Naive B cell (primary cell): ENCODE data around the gene ASCL5. TPM values are rescaled to one million over a fixed set of nuclear protein-coding genes. Genes with fewer than 3 reads are reported as not detected.

Experiments
- ATAC-seq, 2 donors: fragments of 150-1000 bp; cut with Tn5 transposase; 2 replicates each; pipeline ENCODE4 v1.10.0; 2021; ENCODE audit warnings: low read depth in 2 of 2, mild to moderate bottlenecking in 2 of 2, moderate library complexity in 2 of 2
- DNase-seq: peaks from one replicate; pipeline ENCODE4 v3.0.0; 2022
- H3K27ac Mint-ChIP-seq, 6 donors: one replicate each; pipeline ENCODE4 v1.8.0; 2020 to 2022; ENCODE audit warnings: mild to moderate bottlenecking in 6 of 6, mixed read lengths in 6 of 6, moderate library complexity in 5 of 6, inconsistent platforms in 2 of 6
- H3K27me3 Mint-ChIP-seq, 3 donors: one replicate each; pipeline ENCODE4 v1.8.0; 2021 to 2022; ENCODE audit warnings: mixed read lengths in 3 of 3, mild to moderate bottlenecking in 1 of 3
- H3K36me3 Mint-ChIP-seq, 2 donors: one replicate each; pipeline ENCODE4 v1.8.0; 2020 to 2022; ENCODE audit warnings: mixed read lengths in 2 of 2, inconsistent platforms in 1 of 2, mild to moderate bottlenecking in 1 of 2
- H3K4me1 Mint-ChIP-seq, 3 donors: one replicate each; pipeline ENCODE4 v1.8.0; 2020 to 2022; ENCODE audit warnings: mixed read lengths in 3 of 3, inconsistent platforms in 1 of 3, mild to moderate bottlenecking in 1 of 3, moderate library complexity in 1 of 3
- H3K4me3 Mint-ChIP-seq, 8 donors: one replicate each; pipeline ENCODE4 v1.8.0; 2020 to 2022; ENCODE audit warnings: mild to moderate bottlenecking in 8 of 8, mixed read lengths in 8 of 8, moderate library complexity in 8 of 8, inconsistent platforms in 2 of 8
- H3K9me3 Mint-ChIP-seq, 7 donors: one replicate each; pipeline ENCODE4 v1.8.0; 2020 to 2022; ENCODE audit warnings: mixed read lengths in 7 of 7, mild to moderate bottlenecking in 5 of 7, inconsistent platforms in 2 of 7, moderate library complexity in 1 of 7
- polyA plus RNA-seq, 6 donors: library from polyadenylated mRNA; unstranded; fragments of 300-500 nt; fragmentation: Illumina TruSeq; gene quantifications; one replicate each; pipeline ENCODE4 v1.2.3, GENCODE V29; 2021; ENCODE audit warnings: low read depth in 6 of 6

Gene ASCL5, protein sequence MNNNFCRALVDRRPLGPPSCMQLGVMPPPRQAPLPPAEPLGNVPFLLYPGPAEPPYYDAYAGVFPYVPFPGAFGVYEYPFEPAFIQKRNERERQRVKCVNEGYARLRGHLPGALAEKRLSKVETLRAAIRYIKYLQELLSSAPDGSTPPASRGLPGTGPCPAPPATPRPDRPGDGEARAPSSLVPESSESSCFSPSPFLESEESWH
- not detected for polyA plus RNA-seq

DNA sequence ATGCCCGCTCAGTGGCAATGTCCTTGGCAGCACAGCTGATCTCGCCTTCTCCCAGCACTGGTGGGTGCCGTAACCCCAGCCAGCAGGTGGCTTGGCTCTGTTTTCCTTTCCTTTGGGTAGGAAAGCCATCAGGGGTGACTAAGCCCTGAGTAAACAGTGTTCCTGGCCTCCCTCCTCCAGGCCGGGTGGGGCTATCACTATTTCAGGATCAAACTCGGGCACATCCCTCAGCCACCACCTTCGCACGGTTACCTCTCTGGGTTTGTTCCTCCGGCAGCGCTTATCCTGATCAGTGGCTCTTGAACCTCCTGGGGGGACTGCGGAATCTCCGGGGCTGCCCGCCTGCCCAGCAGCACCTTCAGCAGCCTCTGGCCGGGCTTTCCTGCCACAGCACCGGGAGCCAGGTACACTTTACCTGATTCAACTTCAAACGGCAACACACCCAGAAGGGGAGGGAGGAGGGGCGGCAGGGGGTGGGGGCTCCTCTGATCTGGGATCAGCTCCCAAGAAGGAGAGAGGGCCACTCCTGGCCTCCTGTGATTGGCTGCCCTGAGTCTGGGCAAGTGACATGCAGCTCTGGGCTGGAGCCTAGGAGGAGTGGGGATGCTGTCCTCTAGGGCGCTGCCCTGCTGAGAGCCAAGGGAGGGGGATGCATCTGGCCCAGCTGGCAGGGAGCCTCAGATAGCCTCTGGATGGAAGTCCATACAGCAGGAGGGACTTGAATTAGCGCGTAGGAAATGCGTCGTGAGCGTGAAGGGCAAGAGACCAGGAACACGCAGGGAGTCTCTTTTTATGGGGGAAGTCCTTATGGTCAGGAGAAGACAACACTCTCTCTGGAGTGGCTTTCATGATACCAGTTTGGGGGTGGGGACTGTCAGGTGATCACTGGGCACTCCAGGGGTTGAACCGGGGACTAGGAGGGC is at the start of gene ASCL5:
ASCL5 (minus strand) TSS at position 353 of the 923 bp plus-strand sequence. CDS start 11,812 bp downstream, outside the sequence.
- Mint-ChIP-seq H3K4me1 (peaks cover 0 to 7% (median 0%) of the 10 kb centered on the region in 3 donors), H3K27ac (peak within 1 kb of the TSS in 1 of 6 donors; percentile 72), H3K27me3 (peaks cover 7 to 13% (median 8%) of the 10 kb centered on the region in 3 donors), H3K4me3 (no peak within 1 kb of the TSS), H3K9me3 (peaks cover 0 to 4% (median 0%) of the 10 kb centered on the region in 7 donors), H3K36me3 (no peaks in the 10 kb centered on the region)
- ATAC-seq (no peak), DNase-seq (no peak)

GRCh38 chr1:201175820-201176500 is 49.0 kb upstream of the ASCL5 start:
- Mint-ChIP-seq H3K4me3 (no peak overlapping the region), H3K27ac (peak overlapping the region in 1 of 6 donors; percentile 51), H3K27me3 (peaks cover 32 to 72% (median 65%) of the 10 kb centered on the region in 3 donors), H3K4me1 (peaks cover 8 to 9% (median 8%) of the 10 kb centered on the region in 3 donors), H3K9me3 (peaks cover 6 to 18% (median 10%) of the 10 kb centered on the region in 7 donors), H3K36me3 (peaks cover 0 to 28% of the 10 kb centered on the region in 2 donors)
- ATAC-seq (no peak), DNase-seq (no peak)

DNA sequence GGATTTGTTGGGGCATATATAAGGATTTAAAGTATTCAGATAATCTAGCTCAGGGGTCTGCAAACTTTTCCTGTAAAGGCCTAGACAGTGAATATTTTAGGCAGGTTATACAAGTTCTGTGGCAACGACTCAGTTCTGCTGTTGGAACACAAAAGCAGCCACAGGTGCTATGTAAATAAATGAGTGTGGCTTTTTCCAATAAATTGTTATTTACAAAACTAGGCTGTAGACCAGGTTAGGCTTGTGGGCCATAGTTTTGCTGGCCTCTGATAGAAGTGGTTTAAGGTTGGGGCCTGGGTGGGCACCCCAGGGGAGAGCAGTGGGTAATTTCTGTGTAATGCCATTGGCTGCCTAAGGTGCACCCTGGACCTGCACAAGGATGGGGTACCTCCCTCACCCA is 46.8 kb upstream of the ASCL5 start:
- peaks cover 19 to 55% (median 49%) of the 10 kb centered on the region in 3 donors for H3K27me3 Mint-ChIP-seq
- peaks cover 0 to 14% of the 10 kb centered on the region in 2 donors for H3K36me3 Mint-ChIP-seq
- peaks cover 8 to 16% (median 12%) of the 10 kb centered on the region in 3 donors for H3K4me1 Mint-ChIP-seq
- DNase-seq (no peak), ATAC-seq (no peak)
- H3K4me3 Mint-ChIP-seq = no peak overlapping the region
- no peak overlapping the region for H3K27ac Mint-ChIP-seq
- H3K9me3 Mint-ChIP-seq = peaks cover 0 to 5% (median 4%) of the 10 kb centered on the region in 7 donors

GRCh38 chr1:201172999-201173610 is 46.1 kb upstream of the ASCL5 start:
- DNase-seq (no peak), ATAC-seq (no peak)
- Mint-ChIP-seq H3K4me1 (peaks cover 8 to 16% (median 12%) of the 10 kb centered on the region in 3 donors), H3K27ac (no peak overlapping the region), H3K4me3 (peak overlapping the region in 3 of 8 donors; percentile 25 to 80 (median 77)), H3K9me3 (peaks cover 0 to 1% (median 0%) of the 10 kb centered on the region in 7 donors), H3K36me3 (peaks cover 0 to 8% of the 10 kb centered on the region in 2 donors), H3K27me3 (peaks cover 19 to 48% (median 42%) of the 10 kb centered on the region in 3 donors)

DNA sequence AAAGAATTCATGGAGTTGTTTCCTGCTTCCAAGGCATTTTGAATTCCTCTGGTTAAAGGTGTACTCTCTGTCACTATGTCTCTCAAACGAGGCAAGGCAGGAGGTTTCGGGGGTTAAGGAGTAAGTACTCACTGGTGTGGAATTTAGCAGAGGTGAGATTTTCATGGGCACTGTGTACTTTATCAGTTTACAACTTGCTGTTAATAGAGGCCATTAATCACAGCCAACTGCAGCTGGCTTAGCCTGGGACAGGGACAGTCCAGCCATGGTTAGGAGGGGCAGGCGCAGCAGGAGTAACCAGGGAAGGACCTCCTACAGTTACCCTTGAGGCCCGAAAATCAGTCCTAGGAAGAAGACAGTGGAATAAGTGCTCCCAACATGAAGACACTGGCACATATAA is 45.3 kb upstream of the ASCL5 start:
- Mint-ChIP-seq H3K4me1 (peaks cover 8 to 16% (median 12%) of the 10 kb centered on the region in 3 donors), H3K9me3 (peaks cover 0 to 1% (median 0%) of the 10 kb centered on the region in 7 donors), H3K4me3 (peak overlapping the region in 6 of 8 donors; percentile 24 to 89 (median 85)), H3K27ac (no peak overlapping the region), H3K27me3 (peaks cover 15 to 41% (median 35%) of the 10 kb centered on the region in 3 donors), H3K36me3 (no peaks in the 10 kb centered on the region)
- no peak for ATAC-seq
- DNase-seq = no peak

- Mint-ChIP-seq H3K4me1 (peaks cover 8 to 16% (median 12%) of the 10 kb centered on the region in 3 donors), H3K36me3 (no peaks in the 10 kb centered on the region), H3K9me3 (peaks cover 0 to 1% (median 0%) of the 10 kb centered on the region in 7 donors), H3K27ac (peak overlapping the region in 5 of 6 donors; percentile 13 to 70 (median 52)), H3K27me3 (peaks cover 15 to 32% (median 30%) of the 10 kb centered on the region in 3 donors), H3K4me3 (peak overlapping the region; percentile 85 to 95 (median 90))
- DNase-seq = peak; percentile 18
- peak; percentile 49 to 52 for ATAC-seq
Observed at GRCh38 chr1:201171063-201172036, 44.4 kb upstream of the ASCL5 start.

GRCh38 chr1:201170533-201171062 is 43.6 kb upstream of the ASCL5 start:
- ATAC-seq (peak; percentile 89 to 93), DNase-seq (peak; percentile 58)
- H3K27me3 Mint-ChIP-seq = peaks cover 15 to 38% (median 37%) of the 10 kb centered on the region in 3 donors
- H3K4me1 Mint-ChIP-seq = peaks cover 8 to 16% (median 12%) of the 10 kb centered on the region in 3 donors
- H3K9me3 Mint-ChIP-seq = peaks cover 0 to 1% (median 0%) of the 10 kb centered on the region in 7 donors
- peak overlapping the region; percentile 85 to 95 (median 90) for H3K4me3 Mint-ChIP-seq
- H3K27ac Mint-ChIP-seq = peak overlapping the region in 4 of 6 donors; percentile 36 to 70 (median 56)
- H3K36me3 Mint-ChIP-seq = no peaks in the 10 kb centered on the region

- Mint-ChIP-seq H3K27ac (peak overlapping the region in 1 of 6 donors; percentile 47), H3K9me3 (peaks cover 0 to 1% (median 0%) of the 10 kb centered on the region in 7 donors), H3K4me1 (peaks cover 8 to 16% (median 12%) of the 10 kb centered on the region in 3 donors), H3K27me3 (peaks cover 15 to 36% (median 33%) of the 10 kb centered on the region in 3 donors), H3K36me3 (no peaks in the 10 kb centered on the region), H3K4me3 (peak overlapping the region; percentile 85 to 95 (median 90))
- DNase-seq (no peak), ATAC-seq (no peak)
Observed at GRCh38 chr1:201169971-201170532, 43.1 kb upstream of the ASCL5 start.

GRCh38 chr1:201169203-201169602 is 42.2 kb upstream of the ASCL5 start:
- H3K27me3 Mint-ChIP-seq = peaks cover 15 to 31% (median 27%) of the 10 kb centered on the region in 3 donors
- peaks cover 8 to 16% (median 12%) of the 10 kb centered on the region in 3 donors for H3K4me1 Mint-ChIP-seq
- H3K9me3 Mint-ChIP-seq = peaks cover 0 to 1% (median 0%) of the 10 kb centered on the region in 7 donors
- H3K36me3 Mint-ChIP-seq = no peaks in the 10 kb centered on the region
- DNase-seq (no peak), ATAC-seq (no peak)
- no peak overlapping the region for H3K27ac Mint-ChIP-seq
- H3K4me3 Mint-ChIP-seq = peak overlapping the region in 3 of 8 donors; percentile 1 to 40 (median 19)

DNA sequence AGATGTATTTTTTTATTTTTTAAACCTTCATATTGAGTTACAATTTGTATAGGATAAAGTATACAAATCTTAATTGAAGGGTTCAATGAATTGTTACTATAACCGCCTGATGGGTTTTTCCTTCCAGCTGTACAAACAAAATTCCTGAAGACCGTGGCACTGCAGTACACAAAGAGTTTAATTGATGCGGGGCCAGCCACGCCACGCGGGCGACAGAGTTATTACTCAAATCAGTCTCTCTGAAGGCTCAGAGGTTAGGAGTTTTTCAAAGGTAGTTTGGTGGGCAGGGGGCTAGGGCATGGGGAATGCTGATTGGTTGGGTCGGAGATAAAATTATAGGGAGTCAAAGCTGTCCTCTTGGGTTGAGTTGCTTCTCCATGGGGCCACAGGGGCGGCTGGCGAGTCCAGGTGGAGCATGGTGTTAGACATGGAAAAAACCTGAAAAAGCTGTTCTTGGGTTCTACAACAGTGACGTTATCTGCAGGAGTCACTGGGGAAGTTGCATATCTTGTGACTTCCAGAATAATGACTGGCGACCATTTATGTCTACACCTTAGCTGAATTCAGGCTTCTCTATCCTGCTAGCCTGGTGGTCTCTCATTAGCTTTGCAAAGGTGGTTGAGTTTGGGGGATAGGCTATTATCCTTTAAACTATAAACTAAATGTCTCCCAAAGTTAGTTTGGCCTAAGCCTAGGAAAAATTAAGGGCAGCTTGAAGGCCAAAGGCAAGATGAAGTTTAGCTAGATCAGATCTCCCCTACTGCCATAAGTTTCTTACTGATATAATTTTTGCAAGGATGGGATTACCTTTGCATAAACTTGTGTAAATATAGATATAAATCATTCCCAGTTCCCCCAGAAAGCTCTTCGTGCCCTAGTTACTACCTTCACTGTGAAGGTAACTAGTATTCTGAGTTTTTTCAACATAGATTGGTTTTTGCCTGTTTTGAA is 40.3 kb upstream of the ASCL5 start:
- peaks cover 8 to 16% (median 12%) of the 10 kb centered on the region in 3 donors for H3K4me1 Mint-ChIP-seq
- H3K27ac Mint-ChIP-seq = no peak overlapping the region
- H3K4me3 Mint-ChIP-seq = no peak overlapping the region
- no peaks in the 10 kb centered on the region for H3K9me3 Mint-ChIP-seq
- DNase-seq (no peak), ATAC-seq (no peak)
- peaks cover 7 to 26% (median 16%) of the 10 kb centered on the region in 3 donors for H3K27me3 Mint-ChIP-seq
- no peaks in the 10 kb centered on the region for H3K36me3 Mint-ChIP-seq
